Midbrain (tissue), 1 donor: ENCODE measurements around the gene FAM25C.
"Not testable (repeated sequence)": the region's sequence is repeated elsewhere in the genome, so short reads cannot be mapped to it uniquely, and the experiment has no call there.

Source experiments
- DNase-seq: peaks from one replicate; lab custom pipeline; 2025; lab: John Stamatoyannopoulos, UW

Gene FAM25C

DNA sequence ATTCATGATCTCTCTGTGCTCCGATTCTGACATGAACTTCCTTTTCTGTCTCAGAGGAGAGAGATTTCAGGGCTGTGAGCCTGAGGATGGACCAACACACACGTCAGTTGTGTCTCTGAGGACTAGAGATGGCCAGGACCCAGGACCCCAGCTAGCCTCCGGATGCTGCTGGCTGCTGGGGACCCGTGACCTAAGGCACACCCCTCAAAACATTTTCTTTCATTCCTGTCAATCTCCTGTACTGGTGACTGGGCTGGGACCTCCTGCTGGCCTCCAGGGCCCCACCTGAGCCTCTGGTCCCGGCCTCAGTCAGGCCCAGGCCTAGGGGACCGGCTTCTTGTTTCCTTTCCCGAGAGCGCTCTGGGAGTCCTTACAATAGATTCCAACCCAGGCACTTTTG is 42.4 kb downstream of the FAM25C start:
- not testable (repeated sequence) for DNase-seq

DNA sequence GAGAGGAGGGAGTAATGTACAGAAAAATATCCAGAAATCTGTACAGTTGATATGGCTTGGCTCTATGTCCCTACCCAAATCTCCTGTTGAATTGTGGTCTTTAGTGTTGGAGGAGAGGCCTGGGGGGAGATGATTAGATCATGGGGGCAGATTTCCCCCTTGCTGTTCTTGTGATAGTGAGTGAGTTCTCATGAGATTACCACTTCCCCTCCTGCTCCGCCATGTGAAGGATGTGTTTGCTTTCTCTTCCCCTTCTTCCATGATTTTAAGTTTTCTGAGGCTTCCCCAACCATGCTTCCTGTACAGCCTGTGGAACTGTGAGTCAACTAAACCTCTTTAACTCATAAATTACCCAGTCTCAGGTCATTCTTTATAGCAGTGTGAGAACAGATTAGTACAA is 52.2 kb downstream of the FAM25C start:
- DNase-seq: not testable (repeated sequence)
